ENCODE data around the gene LGSN.
"Not testable (repeated sequence)": the region's sequence is repeated elsewhere in the genome, so short reads cannot be mapped to it uniquely, and the experiment has no call there.

The LGSN gene, protein sequence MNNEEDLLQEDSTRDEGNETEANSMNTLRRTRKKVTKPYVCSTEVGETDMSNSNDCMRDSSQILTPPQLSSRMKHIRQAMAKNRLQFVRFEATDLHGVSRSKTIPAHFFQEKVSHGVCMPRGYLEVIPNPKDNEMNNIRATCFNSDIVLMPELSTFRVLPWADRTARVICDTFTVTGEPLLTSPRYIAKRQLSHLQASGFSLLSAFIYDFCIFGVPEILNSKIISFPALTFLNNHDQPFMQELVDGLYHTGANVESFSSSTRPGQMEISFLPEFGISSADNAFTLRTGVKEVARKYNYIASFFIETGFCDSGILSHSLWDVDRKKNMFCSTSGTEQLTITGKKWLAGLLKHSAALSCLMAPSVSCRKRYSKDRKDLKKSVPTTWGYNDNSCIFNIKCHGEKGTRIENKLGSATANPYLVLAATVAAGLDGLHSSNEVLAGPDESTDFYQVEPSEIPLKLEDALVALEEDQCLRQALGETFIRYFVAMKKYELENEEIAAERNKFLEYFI

GRCh38 chr6:63319939-63320338 is at the start of gene LGSN:
Gene LGSN (minus strand): TSS chr6:63319983. CDS start chr6:63319943, 40 bp downstream.
- in situ Hi-C loops (cut with HindIII; ENCODE audit: low pct_ligation_motif_present, low pct_unique_long_range_greater_than_20kb, low sequenced_read_pairs) = no loop called here
- DNase-seq = no peak

GRCh38 chr6:63368347-63368746 is 48.6 kb upstream of the LGSN start:
- in situ Hi-C loops (cut with HindIII; ENCODE audit: low pct_ligation_motif_present, low pct_unique_long_range_greater_than_20kb, low sequenced_read_pairs) = no loop called here
- DNase-seq = no peak

- in situ Hi-C loops (cut with HindIII; ENCODE audit: low pct_ligation_motif_present, low pct_unique_long_range_greater_than_20kb, low sequenced_read_pairs); DNase-seq: not testable (repeated sequence)
Measured at GRCh38 chr6:63362500-63363120, 42.8 kb upstream of the LGSN start.

DNA sequence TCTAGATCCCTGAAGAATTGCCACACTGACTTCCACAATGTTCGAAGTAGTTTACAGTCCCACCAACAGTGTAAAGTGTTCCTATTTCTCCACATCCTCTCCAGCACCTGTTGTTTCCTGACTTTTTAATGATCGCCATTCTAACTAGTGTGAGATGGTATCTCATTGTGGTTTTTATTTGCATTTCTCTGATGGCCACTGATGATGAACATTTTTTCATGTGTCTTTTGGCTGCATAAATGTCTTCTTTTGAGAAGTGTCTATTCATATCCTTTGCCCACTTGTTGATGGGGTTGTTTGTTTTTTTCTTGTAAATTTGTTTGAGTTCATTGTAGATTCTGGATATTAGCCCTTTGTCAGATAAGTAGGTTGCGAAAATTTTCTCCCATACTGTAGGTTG is 37.6 kb upstream of the LGSN start:
- in situ Hi-C loops (cut with HindIII; ENCODE audit: low pct_ligation_motif_present, low pct_unique_long_range_greater_than_20kb, low sequenced_read_pairs) = not testable (repeated sequence)

GRCh38 chr6:63355632-63356031 is 35.8 kb upstream of the LGSN start:
- in situ Hi-C loops (cut with HindIII; ENCODE audit: low pct_ligation_motif_present, low pct_unique_long_range_greater_than_20kb, low sequenced_read_pairs) = no loop called here
- DNase-seq = no peak

More for the DNA sequence above, 37.6 kb upstream of the LGSN start:
- DNase-seq = not testable (repeated sequence)

DNA sequence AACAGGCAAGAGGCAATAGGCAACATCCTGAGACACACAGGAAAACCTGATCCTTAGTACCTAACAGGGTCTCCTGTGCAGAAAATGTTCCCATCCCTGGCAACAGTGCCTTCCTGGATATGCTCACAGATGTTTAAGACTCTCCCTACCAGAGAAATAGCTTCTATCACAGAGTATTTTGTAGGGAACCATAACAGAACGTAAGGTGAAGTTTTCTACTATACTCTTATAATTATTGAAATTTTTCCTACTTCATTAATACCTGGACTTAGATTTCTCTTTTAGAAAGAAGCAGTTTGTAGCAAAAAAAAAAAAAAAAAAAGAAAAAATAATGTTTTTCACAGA is 33.5 kb upstream of the LGSN start:
- in situ Hi-C loops (cut with HindIII; ENCODE audit: low pct_ligation_motif_present, low pct_unique_long_range_greater_than_20kb, low sequenced_read_pairs) = no loop called here
- DNase-seq = no peak

- in situ Hi-C loops (cut with HindIII; ENCODE audit: low pct_ligation_motif_present, low pct_unique_long_range_greater_than_20kb, low sequenced_read_pairs) = no loop called here
Measured at GRCh38 chr6:63352544-63353285, 32.9 kb upstream of the LGSN start.

DNA sequence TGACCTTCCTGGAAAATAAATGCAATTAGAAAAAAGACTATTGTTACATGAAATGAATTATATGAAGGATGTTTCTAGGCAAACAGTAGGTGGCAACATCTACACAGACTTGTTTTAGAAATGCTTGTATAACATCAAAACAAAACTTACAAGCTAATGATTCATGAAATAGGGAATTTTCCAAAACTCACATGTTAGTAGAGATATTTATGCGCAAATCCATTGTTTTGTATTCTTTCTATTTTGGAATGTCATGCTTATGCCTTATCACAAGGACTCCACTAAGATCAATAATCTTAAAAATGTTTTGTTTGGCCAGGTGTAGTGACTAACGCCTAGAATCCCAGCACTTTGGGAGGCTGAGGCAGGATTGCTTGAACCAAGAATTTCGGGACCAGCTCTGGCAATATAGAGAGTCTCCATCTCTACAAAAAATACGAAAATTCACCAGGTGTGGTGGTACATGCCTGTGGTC is 32.3 kb upstream of the LGSN start:
- peak; percentile 33 for DNase-seq
- in situ Hi-C loops (cut with HindIII; ENCODE audit: low pct_ligation_motif_present, low pct_unique_long_range_greater_than_20kb, low sequenced_read_pairs) = no loop called here

More at GRCh38 chr6:63352544-63353285, 32.9 kb upstream of the LGSN start:
- peak; percentile 31 for DNase-seq

- in situ Hi-C loops (cut with HindIII; ENCODE audit: low pct_ligation_motif_present, low pct_unique_long_range_greater_than_20kb, low sequenced_read_pairs) = no loop called here
- DNase-seq = no peak
Measured at GRCh38 chr6:63349401-63349800, 29.6 kb upstream of the LGSN start.

- no peak for DNase-seq
- in situ Hi-C loops (cut with HindIII; ENCODE audit: low pct_ligation_motif_present, low pct_unique_long_range_greater_than_20kb, low sequenced_read_pairs) = no loop called here
Measured at GRCh38 chr6:63348836-63349235, 29.1 kb upstream of the LGSN start.

GRCh38 chr6:63347599-63347998 is 27.8 kb upstream of the LGSN start:
- in situ Hi-C loops (cut with HindIII; ENCODE audit: low pct_ligation_motif_present, low pct_unique_long_range_greater_than_20kb, low sequenced_read_pairs) = no loop called here
- peak; percentile 18 for DNase-seq

GRCh38 chr6:63346217-63346835 is 26.5 kb upstream of the LGSN start:
- in situ Hi-C loops (cut with HindIII; ENCODE audit: low pct_ligation_motif_present, low pct_unique_long_range_greater_than_20kb, low sequenced_read_pairs) = no loop called here

DNA sequence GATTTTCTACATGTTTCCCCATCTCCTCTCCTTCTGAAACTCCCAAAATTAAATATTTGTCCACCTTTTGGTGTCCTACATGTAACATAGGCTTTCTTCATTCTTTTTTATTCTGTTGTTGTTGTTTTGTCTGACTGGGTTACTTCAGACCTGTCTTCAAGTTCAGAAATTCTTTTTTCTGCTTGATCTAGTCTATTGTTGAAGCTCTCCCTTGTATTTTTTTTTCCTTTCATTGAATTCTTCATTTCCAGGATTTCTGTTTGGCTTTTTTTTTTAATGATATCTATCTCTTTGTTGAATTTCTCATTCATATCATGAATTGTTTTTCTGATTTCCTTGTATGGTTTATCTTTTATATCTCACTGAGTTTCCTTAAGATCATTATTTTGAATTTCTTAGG is 20.6 kb upstream of the LGSN start:
- in situ Hi-C loops (cut with HindIII; ENCODE audit: low pct_ligation_motif_present, low pct_unique_long_range_greater_than_20kb, low sequenced_read_pairs) = no loop called here

More at GRCh38 chr6:63346217-63346835, 26.5 kb upstream of the LGSN start:
- no peak for DNase-seq

GRCh38 chr6:63334652-63335051 is 14.9 kb upstream of the LGSN start:
- in situ Hi-C loops (cut with HindIII; ENCODE audit: low pct_ligation_motif_present, low pct_unique_long_range_greater_than_20kb, low sequenced_read_pairs); DNase-seq: not testable (repeated sequence)

More for the DNA sequence above, 20.6 kb upstream of the LGSN start:
- no peak for DNase-seq

DNA sequence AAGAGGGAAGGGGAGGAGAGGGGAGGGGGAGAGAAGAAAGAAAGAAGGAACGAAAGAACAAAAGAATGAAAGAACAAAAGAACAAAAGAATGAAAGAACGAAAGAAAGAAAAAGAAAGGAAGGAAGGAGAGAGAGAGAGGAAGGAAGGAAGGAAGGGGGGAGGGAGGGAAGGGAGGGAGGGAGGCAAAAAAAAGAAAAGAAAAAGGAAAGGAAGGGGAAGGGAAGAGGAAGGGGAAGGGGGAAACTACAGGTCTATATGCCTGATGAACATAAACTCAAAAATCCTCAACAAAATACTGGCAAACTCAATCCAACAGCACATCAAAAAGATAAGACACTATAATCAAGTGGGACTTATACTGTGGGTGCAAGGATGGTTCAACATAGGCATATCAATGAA is 13.7 kb upstream of the LGSN start:
- in situ Hi-C loops (cut with HindIII; ENCODE audit: low pct_ligation_motif_present, low pct_unique_long_range_greater_than_20kb, low sequenced_read_pairs) = no loop called here

GRCh38 chr6:63326630-63327029 is 6.8 kb upstream of the LGSN start:
- DNase-seq; in situ Hi-C loops (cut with HindIII; ENCODE audit: low pct_ligation_motif_present, low pct_unique_long_range_greater_than_20kb, low sequenced_read_pairs): not testable (repeated sequence)

More for the DNA sequence above, 13.7 kb upstream of the LGSN start:
- DNase-seq = no peak

DNA sequence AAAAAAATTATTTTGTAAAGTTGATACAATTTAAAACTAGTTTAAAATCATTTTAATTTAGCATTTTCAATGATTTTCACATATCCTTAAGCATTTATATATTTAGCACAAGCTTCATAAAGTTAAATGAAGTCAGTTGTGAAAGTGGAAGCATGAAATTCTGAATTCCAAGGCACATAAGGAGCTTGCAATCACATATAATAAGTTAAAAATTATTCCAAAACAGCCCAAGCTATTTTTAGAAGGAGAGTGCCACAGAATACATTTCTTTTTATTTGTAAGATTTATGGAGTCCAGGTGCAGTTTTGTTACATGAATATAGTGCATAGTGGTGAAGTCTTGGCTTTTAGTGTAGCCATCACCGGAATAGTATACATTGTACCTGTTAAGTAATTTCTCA is 3.2 kb upstream of the LGSN start:
- no peak for DNase-seq
- in situ Hi-C loops (cut with HindIII; ENCODE audit: low pct_ligation_motif_present, low pct_unique_long_range_greater_than_20kb, low sequenced_read_pairs) = no loop called here

- in situ Hi-C loops (cut with HindIII; ENCODE audit: low pct_ligation_motif_present, low pct_unique_long_range_greater_than_20kb, low sequenced_read_pairs) = no loop called here
- no peak for DNase-seq
Measured at GRCh38 chr6:63321821-63322220, 2.0 kb upstream of the LGSN start.

DNA sequence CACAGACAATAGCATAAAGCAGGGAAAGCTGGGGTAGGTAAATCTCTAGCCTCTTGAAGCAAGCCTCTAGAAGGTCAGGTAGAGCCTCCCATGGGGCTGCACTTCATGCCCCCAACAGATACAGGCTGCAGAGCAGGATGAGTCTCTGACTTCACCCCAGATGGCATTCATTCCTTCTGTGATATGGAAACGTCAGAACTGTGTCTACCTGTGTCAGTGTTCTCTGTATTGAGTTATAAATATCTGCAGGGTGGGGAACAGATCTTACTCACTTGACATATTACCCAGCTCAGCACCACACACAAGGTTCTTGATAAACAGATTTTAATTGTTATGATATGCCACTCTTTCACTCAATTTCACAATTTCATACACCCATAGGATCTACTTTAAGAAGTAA is 2.1 kb downstream of the LGSN start:
- in situ Hi-C loops (cut with HindIII; ENCODE audit: low pct_ligation_motif_present, low pct_unique_long_range_greater_than_20kb, low sequenced_read_pairs) = no loop called here
- no peak for DNase-seq
